HL-60 (cell line): ENCODE results near the gene OSBPL6.

Source experiments
- DNase-seq, 2 experiments: peaks; one replicate each; pipeline ENCODE4 v3.0.0-alpha.2; 2010 to 2020; ENCODE audit warnings: low read depth in 1 of 2, low spot score in 1 of 2
- H3K27ac ChIP-seq: fragments of 250-450 bp; sonication (Bioruptor Pico); replicated peaks from 2 replicates; pipeline ENCODE4 v1.5.1; 2020; ENCODE audit warnings: mild to moderate bottlenecking, moderate library complexity
- H3K27me3 ChIP-seq: fragments of 250-450 bp; sonication (Bioruptor Pico); 2 replicates; pipeline ENCODE4 v1.5.1; 2021; ENCODE audit warnings: mild to moderate bottlenecking, moderate library complexity; ENCODE audit not compliant: insufficient read depth, poor library complexity, severe bottlenecking
- H3K4me3 ChIP-seq: replicated peaks from 2 replicates; pipeline ENCODE4 v1.5.1; 2011; ENCODE audit warnings: mild to moderate bottlenecking, control low read depth, low read length; ENCODE audit not compliant: insufficient read depth
- GABPA ChIP-seq: IDR thresholded peaks from 2 replicates; pipeline ENCODE4 v1.6.1; 2012; ENCODE audit warnings: low read depth
- POLR2AphosphoS5 ChIP-seq: IDR thresholded peaks from 2 replicates; pipeline ENCODE4 v1.6.1; 2012; ENCODE audit warnings: low read depth
- SPI1 ChIP-seq: IDR thresholded peaks from 2 replicates; pipeline ENCODE4 v1.6.1; 2012; ENCODE audit warnings: low read depth, mild to moderate bottlenecking, borderline replicate concordance
- long read RNA-seq: library from polyadenylated mRNA; unstranded; transcript quantifications from one replicate; pipeline ENCODE4 v2.0.0, GENCODE V29; 2020
- TF ChIP-seq, protein P1 (sequence below): IDR thresholded peaks from one replicate; pipeline ENCODE4 v1.5.1; 2011; ENCODE audit warnings: low read length, control low read depth, inconsistent platforms; ENCODE audit not compliant: insufficient read depth
- TF ChIP-seq, protein P2 (sequence below): IDR thresholded peaks from 2 replicates; pipeline ENCODE4 v1.6.1; 2012; ENCODE audit warnings: low read depth; ENCODE audit not compliant: insufficient replicate concordance

The OSBPL6 gene
- long read RNA-seq, full-length matches to known transcripts = 13 of 35 reads
- long read RNA-seq, partial matches to known transcripts = 3 of 35 reads
- long read RNA-seq, other reads (novel, unspliced or antisense) = 19 of 35 reads

DNA sequence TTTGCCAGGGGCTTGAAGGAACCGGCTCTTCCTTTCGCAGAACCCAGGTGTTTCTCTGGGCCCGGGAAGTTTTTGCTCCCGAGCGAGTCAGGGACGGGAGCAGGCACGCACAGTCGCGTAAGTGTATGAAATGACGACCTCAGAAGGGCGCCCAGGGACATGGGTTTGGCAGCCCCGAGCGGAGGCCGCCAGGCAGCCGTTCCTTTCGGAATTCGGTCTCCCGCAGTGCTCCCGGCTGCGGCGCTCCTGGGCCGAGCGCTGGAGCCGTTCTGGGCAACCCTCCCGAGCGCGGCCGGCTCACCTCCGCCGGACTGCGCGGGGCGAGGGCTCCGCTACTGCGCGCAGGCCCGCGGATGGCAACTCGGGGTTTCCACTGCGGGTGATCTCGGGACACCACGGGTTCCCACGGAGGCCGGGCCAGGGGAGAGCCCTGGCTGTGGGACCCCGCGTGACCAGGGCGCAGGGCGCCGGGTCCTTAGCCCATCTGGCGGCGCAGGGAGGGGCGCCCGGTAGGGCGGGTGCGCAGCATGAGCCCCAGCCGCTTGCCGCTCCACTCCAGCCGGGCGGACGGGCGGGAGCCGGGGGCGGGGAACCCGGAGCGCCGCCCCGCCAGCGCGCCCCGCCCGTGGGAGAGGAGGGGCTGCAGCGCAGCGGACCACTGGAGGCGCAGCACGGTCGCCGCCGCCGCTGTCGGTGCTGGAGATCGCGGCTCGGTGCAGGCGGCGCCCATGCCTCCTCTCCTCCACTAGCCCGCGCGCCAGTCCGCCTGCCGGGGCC, at the start of gene OSBPL6:
OSBPL6 (plus strand) TSS at position 690 of the 777 bp plus-strand sequence. CDS start 111,673 bp downstream, outside the sequence.
- Histone ChIP-seq H3K27ac (no peak within 1 kb of the TSS), H3K27me3 (peaks cover 50% of the 10 kb centered on the region), H3K4me3 (peak within 1 kb of the TSS; percentile 51)
- peak; percentile 13 to 18 for DNase-seq
- TF ChIP-seq, protein P1, sequence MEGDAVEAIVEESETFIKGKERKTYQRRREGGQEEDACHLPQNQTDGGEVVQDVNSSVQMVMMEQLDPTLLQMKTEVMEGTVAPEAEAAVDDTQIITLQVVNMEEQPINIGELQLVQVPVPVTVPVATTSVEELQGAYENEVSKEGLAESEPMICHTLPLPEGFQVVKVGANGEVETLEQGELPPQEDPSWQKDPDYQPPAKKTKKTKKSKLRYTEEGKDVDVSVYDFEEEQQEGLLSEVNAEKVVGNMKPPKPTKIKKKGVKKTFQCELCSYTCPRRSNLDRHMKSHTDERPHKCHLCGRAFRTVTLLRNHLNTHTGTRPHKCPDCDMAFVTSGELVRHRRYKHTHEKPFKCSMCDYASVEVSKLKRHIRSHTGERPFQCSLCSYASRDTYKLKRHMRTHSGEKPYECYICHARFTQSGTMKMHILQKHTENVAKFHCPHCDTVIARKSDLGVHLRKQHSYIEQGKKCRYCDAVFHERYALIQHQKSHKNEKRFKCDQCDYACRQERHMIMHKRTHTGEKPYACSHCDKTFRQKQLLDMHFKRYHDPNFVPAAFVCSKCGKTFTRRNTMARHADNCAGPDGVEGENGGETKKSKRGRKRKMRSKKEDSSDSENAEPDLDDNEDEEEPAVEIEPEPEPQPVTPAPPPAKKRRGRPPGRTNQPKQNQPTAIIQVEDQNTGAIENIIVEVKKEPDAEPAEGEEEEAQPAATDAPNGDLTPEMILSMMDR = no peak
- TF ChIP-seq POLR2AphosphoS5 (no peak), SPI1 (no peak), GABPA (no peak)
- TF ChIP-seq, protein P2, sequence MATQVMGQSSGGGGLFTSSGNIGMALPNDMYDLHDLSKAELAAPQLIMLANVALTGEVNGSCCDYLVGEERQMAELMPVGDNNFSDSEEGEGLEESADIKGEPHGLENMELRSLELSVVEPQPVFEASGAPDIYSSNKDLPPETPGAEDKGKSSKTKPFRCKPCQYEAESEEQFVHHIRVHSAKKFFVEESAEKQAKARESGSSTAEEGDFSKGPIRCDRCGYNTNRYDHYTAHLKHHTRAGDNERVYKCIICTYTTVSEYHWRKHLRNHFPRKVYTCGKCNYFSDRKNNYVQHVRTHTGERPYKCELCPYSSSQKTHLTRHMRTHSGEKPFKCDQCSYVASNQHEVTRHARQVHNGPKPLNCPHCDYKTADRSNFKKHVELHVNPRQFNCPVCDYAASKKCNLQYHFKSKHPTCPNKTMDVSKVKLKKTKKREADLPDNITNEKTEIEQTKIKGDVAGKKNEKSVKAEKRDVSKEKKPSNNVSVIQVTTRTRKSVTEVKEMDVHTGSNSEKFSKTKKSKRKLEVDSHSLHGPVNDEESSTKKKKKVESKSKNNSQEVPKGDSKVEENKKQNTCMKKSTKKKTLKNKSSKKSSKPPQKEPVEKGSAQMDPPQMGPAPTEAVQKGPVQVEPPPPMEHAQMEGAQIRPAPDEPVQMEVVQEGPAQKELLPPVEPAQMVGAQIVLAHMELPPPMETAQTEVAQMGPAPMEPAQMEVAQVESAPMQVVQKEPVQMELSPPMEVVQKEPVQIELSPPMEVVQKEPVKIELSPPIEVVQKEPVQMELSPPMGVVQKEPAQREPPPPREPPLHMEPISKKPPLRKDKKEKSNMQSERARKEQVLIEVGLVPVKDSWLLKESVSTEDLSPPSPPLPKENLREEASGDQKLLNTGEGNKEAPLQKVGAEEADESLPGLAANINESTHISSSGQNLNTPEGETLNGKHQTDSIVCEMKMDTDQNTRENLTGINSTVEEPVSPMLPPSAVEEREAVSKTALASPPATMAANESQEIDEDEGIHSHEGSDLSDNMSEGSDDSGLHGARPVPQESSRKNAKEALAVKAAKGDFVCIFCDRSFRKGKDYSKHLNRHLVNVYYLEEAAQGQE = no peak

DNA sequence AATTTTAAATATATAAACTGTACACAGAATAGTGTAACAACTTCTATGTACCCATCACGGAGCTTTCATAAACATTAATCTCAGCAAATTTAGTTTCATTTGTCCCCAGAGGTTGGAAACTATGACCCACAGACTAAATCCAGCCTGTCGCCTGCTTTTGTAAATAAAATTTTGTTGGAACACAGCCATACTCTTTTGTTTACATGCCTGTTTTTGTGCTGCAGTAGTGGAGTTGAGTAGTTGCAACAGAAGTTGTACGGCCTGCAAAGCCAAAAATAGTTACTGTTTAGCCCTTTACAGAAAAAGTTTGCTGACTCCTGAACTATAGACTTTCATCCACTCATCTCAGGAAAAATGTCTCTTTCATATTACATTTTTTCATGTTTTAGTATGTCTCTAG, 42.3 kb upstream of the OSBPL6 start:
- no peak for TF ChIP-seq GABPA
- TF ChIP-seq, protein P1 = no peak
- no peak for TF ChIP-seq SPI1
- TF ChIP-seq, protein P2 = no peak
- no peak for TF ChIP-seq POLR2AphosphoS5
- DNase-seq = no peak
- H3K27me3 ChIP-seq = no peaks in the 10 kb centered on the region
- no peak overlapping the region for H3K4me3 ChIP-seq
- H3K27ac ChIP-seq = no peak overlapping the region

GRCh38 chr2:178152542-178152941, 41.8 kb upstream of the OSBPL6 start:
- Histone ChIP-seq H3K27me3 (no peaks in the 10 kb centered on the region), H3K27ac (no peak overlapping the region), H3K4me3 (no peak overlapping the region)
- DNase-seq = no peak
- TF ChIP-seq SPI1 (no peak), GABPA (no peak), POLR2AphosphoS5 (no peak)
- TF ChIP-seq, protein P1 = no peak
- TF ChIP-seq, protein P2 = no peak
